Skeletal muscle satellite cell (primary cell): Measurements from ENCODE around the gene MYO10.
A peak's percentile ranks its signal among the peaks of the same experiment; 100 is the strongest.

Source experiments
- H3K27me3 ChIP-seq: 2 replicates; pipeline ENCODE4 v1.7.0; 2013; ENCODE audit warnings: low read length; ENCODE audit not compliant: control insufficient read depth, insufficient read depth
- H3K36me3 ChIP-seq: 2 replicates; pipeline ENCODE4 v1.7.0; 2013; ENCODE audit warnings: mild to moderate bottlenecking, control low read depth, low read length; ENCODE audit not compliant: insufficient read depth
- H3K4me1 ChIP-seq: 2 replicates; pipeline ENCODE4 v1.7.0; 2013; ENCODE audit warnings: low read length; ENCODE audit not compliant: control insufficient read depth, insufficient read depth
- H3K4me2 ChIP-seq: 2 replicates; pipeline ENCODE4 v1.7.0; 2013; ENCODE audit warnings: mild to moderate bottlenecking, low read length
- H3K4me3 ChIP-seq: 2 replicates; pipeline ENCODE4 v1.7.0; 2013; ENCODE audit warnings: low read length
- H3K9ac ChIP-seq: 2 replicates; pipeline ENCODE4 v1.7.0; 2013; ENCODE audit warnings: mild to moderate bottlenecking, low read depth, low read length, moderate library complexity
- H3K9me3 ChIP-seq: replicated peaks from 2 replicates; pipeline ENCODE4 v1.7.0; 2013; ENCODE audit warnings: mild to moderate bottlenecking, control low read depth, low read length

The MYO10 gene

DNA sequence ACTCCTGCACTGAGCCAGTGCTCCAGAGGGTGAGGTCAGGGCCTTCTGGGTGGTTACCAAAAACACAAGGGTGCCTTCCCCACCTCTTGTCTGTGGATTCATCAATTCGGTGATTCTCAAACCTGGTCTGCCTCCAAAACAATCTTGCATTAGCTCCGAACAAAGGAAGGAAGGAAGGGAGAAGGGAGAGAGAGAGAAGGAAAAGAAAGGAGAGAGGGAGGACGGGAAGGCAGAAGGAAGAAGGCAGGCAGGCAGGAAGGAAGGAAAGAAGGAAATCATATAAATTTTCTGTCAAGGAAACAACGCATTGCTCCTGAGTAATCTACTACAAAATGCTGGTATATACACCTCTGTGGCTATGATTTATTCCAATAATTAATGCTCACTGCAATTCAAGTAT, 39.3 kb downstream of the MYO10 start:
- peaks cover 33% of the 10 kb centered on the region for H3K4me1 ChIP-seq
- H3K36me3 ChIP-seq, result peaks cover 6% of the 10 kb centered on the region
- no peaks in the 10 kb centered on the region for H3K27me3 ChIP-seq
- no peak overlapping the region for H3K4me3 ChIP-seq
- no peak overlapping the region for H3K9ac ChIP-seq
- H3K9me3 ChIP-seq, result no peaks in the 10 kb centered on the region
- no peak overlapping the region for H3K4me2 ChIP-seq

DNA sequence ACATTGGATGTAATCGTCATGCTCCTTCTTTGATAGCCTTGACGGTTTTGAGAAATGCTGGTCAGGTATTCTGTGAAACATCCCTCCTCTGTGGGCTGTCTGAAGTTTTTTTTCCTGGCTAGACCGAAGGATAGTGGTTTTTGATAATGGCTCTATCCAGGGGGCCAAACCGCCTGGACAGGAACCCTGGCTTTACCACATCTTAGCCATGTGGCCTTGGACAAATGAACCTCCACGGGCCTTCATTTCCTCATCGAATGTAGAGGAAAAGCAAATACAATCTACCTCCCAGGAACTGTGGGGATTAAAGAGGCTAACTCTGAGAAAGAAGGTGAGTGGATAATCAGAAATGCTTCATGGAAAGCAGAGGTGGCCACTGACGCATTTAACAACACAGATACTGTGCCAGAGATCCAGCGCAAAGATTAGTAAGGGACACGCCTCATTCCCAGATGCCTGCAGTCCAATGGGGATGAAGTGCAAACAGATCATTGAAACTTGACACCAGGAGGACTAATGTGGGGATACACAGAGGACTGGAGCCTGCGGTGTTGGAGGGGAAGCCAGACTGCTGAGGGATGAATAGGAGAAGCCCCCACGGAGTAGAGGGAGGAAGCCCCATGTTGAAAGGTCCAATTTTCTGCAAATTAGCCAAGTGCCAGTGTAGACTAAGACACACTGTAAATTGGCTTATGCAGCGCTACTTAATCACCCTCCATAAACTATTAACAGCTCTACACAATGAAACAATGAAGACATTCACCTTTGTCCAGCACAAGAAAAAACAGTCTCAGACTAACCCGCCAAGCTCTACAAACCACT, 41.6 kb downstream of the MYO10 start:
- Histone ChIP-seq H3K4me3 (peak overlapping the region; percentile 2), H3K4me1 (peaks cover 44% of the 10 kb centered on the region), H3K9me3 (no peaks in the 10 kb centered on the region), H3K36me3 (peaks cover 6% of the 10 kb centered on the region), H3K27me3 (no peaks in the 10 kb centered on the region), H3K4me2 (peak overlapping the region; percentile 48), H3K9ac (peak overlapping the region; percentile 40)

DNA sequence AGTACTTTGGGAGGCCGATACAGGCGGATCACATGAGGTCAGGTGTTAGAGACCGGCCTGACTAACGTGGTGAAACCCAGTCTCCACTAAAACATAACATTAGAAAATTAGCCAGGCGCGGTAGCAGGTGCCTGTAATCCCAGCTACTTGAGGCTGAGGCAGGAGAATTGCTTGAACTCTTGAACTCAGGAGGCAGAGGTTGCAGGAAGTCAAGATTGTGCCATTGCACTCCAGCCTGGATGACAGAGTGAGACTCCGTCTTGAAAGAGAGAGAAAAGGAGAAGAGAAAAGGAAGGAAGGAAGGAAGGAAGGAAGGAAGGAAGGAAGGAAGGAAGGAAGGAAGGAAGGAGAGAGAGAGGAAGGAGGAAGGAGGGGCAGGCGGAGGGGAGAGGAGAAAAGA, 45.1 kb downstream of the MYO10 start:
- Histone ChIP-seq H3K4me2 (no peak overlapping the region), H3K9ac (no peak overlapping the region), H3K27me3 (no peaks in the 10 kb centered on the region), H3K9me3 (no peaks in the 10 kb centered on the region), H3K4me1 (peaks cover 56% of the 10 kb centered on the region), H3K36me3 (peaks cover 3% of the 10 kb centered on the region), H3K4me3 (no peak overlapping the region)

DNA sequence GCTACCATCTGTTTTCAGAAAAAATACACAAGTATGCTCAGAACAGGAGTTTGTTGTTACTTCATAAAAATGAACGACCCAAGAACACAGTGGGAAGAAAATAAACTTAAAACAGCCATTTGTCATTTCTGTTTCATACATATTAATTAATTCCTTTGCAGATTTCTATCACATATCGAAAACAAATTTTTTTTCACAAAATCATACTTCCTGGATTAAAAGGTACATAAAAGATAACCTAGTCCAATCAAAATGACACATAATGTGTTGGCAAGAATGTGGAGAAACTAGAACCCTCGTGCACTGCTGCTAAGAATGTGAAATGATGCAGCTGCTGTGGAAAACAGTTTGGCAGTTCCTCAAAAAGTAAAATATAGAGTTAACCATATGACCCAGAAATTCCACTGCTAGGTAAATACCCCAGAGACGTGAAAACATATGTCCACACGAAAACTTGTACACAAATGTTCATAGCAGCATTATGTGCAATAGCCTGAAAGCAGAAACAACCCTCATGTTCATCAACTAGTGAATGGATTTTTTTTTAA, 46.0 kb downstream of the MYO10 start:
- Histone ChIP-seq H3K4me3 (peak overlapping the region; percentile 46), H3K9ac (peak overlapping the region; percentile 72), H3K4me1 (peaks cover 57% of the 10 kb centered on the region), H3K27me3 (no peaks in the 10 kb centered on the region), H3K9me3 (no peaks in the 10 kb centered on the region), H3K4me2 (peak overlapping the region; percentile 75), H3K36me3 (peaks cover 3% of the 10 kb centered on the region)

DNA sequence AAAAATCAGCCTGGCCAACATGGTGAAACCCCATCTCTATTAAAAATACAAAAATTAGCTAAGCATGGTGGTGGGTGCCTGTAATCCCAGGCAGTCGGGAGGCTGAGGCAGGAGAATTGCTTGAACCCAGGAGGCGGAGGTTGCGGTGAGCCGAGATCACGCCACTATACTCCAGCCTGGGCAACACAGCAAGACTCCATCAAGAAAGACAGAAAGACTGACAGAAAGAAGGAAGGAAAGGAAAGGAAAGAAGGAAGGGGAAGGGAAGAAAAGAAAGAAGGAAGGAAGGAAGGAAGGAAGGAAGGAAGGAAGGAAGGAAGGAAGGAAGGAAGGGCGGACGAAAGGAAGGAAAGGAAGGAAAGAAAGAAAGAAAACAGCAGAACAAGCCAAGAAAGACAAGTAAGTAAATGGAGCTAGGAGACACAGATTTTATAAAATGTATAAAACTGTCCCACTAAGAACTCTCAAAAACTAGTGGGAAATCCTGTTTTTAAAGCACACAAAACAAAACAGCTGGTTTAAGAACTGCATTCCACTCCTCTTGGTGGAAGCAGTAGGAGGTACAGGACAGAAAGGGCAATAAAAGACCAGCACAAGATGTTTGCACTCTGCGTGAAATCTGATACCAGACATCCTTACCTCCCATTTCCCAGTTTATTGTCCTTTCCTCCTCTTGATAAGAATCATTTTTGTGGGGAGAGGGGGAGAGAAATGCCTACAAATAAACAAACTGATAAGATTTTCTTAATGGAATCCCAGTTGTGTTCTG, 46.7 kb downstream of the MYO10 start:
- peak overlapping the region; percentile 72 for H3K9ac ChIP-seq
- peak overlapping the region; percentile 46 for H3K4me3 ChIP-seq
- peaks cover 57% of the 10 kb centered on the region for H3K4me1 ChIP-seq
- H3K4me2 ChIP-seq, result peak overlapping the region; percentile 75
- H3K9me3 ChIP-seq, result no peaks in the 10 kb centered on the region
- H3K27me3 ChIP-seq, result no peaks in the 10 kb centered on the region
- H3K36me3 ChIP-seq, result peaks cover 3% of the 10 kb centered on the region

DNA sequence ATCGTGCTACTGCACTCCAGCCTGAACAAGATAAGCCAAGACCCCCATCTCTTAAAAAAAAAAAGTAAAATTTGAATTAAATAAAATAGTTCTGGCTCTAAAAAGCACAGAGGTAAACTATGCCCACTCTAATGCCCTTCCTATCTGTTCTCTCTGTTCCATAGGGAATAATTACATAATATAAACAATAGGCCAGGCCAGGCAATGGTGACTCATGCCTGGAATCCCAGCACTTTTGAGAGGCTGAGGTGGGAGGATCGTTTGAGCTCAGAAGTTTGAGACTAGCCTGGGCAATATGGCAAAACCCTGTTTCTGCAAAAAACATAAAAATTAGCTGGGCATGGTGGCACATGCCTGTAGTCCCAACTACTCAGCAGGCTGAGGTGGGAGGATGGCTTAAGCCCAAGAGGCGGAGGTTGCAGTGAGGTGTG, 47.4 kb downstream of the MYO10 start:
- Histone ChIP-seq H3K4me2 (no peak overlapping the region), H3K9ac (peak overlapping the region; percentile 72), H3K27me3 (no peaks in the 10 kb centered on the region), H3K9me3 (no peaks in the 10 kb centered on the region), H3K4me3 (no peak overlapping the region), H3K36me3 (peaks cover 2% of the 10 kb centered on the region), H3K4me1 (peaks cover 57% of the 10 kb centered on the region)

DNA sequence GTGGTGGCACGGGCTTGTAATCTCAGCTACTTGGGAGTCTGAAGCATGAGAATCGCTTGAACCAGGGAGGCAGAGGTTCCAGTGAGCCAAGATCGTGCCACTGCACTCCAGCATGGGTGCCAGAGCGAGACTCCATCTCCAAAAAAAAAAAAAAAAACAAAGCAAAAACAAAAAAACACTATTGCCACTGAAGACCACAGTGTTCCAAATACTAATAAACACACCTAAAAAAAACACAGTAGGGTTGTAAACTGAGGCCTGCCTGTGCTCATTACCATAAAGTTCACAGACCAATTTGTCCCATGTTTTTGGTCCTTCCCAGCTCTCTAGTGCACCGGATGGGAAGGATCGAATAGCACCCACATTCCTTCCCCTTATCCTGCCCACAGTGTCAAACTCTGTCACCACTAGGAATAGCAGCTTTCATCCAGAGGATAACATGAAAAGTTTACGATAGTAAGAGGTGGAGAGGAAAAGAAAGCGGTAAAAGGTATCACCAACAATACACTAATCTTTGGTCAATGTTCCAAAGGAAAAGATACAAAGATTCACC, 49.2 kb downstream of the MYO10 start:
- Histone ChIP-seq H3K36me3 (no peaks in the 10 kb centered on the region), H3K4me2 (no peak overlapping the region), H3K4me1 (peaks cover 62% of the 10 kb centered on the region), H3K9ac (peak overlapping the region; percentile 66), H3K4me3 (no peak overlapping the region), H3K9me3 (no peaks in the 10 kb centered on the region), H3K27me3 (no peaks in the 10 kb centered on the region)

DNA sequence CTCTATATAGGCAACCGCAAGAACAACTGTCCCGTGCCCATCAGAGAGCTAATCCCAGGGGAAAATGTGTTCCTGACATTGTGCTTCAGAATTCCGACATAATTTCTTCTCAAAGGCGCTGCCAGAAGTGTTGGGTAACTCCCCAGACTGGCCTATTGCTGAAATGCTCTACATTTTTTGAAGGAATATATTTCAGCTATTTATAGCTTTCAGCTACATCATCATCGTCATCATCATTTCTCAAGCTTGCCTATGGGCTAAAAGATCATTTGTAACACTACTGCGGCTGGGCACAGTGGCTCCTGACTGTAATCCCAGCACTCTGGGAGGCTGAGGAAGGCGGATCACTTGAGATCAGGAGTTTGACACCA, 49.7 kb downstream of the MYO10 start:
- Histone ChIP-seq H3K4me2 (peak overlapping the region; percentile 60), H3K4me1 (peaks cover 66% of the 10 kb centered on the region), H3K27me3 (no peaks in the 10 kb centered on the region), H3K4me3 (no peak overlapping the region), H3K36me3 (no peaks in the 10 kb centered on the region), H3K9ac (peak overlapping the region; percentile 78), H3K9me3 (no peaks in the 10 kb centered on the region)

DNA sequence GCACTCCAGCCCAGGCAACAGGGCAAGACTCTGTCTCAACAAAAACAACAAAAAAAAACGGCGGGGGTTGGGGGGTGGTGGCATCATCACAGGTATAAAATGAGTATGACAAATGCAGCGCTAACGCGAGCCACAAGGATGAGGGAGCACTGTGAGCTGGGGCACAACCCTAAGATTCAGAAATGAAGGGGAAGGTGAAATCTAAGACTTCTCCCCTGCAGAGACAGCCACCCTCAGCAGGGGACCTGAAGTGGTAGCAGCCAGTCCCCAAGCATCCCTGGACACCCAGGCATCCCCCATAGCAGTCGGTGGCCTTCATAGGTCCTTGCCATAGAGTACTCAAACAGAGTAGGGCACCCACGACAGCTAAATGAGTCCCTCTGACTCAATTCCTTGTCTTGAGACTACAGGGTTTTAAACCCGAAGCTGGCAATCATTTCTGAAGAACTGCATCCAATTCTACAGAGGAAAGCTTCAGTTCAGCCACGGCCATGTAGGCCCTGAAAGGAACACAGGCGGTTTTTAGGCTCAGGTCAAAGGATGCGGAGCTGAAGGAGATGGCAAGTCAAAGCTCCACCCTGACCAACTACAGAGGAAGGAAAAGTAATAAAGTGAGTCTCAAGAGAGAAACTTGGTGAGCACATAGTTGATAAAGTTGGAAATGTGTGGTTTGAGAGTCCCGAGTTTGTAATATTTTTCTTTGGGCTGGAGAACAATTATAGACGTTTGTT, 50.3 kb downstream of the MYO10 start:
- Histone ChIP-seq H3K36me3 (no peaks in the 10 kb centered on the region), H3K27me3 (no peaks in the 10 kb centered on the region), H3K4me2 (peak overlapping the region; percentile 60), H3K9me3 (no peaks in the 10 kb centered on the region), H3K4me3 (peak overlapping the region; percentile 9), H3K4me1 (peaks cover 72% of the 10 kb centered on the region), H3K9ac (peak overlapping the region; percentile 78)

DNA sequence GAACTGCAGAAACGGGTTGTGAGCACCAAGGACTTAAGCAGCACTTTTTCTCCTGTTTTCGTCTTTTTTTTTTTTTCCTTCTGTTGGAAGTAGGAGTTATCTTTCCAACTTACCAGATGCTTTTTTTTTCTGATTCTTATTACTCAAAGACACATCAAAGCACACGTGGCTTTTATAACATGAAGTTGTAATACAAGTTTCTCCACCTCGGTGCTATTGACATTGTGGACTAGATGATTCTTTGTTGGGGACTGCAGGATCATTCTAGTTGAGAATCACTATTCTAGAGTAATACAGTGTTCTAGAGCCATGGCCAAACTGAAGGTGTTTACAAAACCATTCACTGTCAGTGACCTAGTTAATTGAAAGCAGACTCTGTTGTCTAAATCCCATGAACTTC, 51.5 kb downstream of the MYO10 start:
- H3K4me3 ChIP-seq, result no peak overlapping the region
- H3K4me1 ChIP-seq, result peaks cover 69% of the 10 kb centered on the region
- no peak overlapping the region for H3K4me2 ChIP-seq
- H3K36me3 ChIP-seq, result no peaks in the 10 kb centered on the region
- peak overlapping the region; percentile 78 for H3K9ac ChIP-seq
- H3K9me3 ChIP-seq, result no peaks in the 10 kb centered on the region
- no peaks in the 10 kb centered on the region for H3K27me3 ChIP-seq

DNA sequence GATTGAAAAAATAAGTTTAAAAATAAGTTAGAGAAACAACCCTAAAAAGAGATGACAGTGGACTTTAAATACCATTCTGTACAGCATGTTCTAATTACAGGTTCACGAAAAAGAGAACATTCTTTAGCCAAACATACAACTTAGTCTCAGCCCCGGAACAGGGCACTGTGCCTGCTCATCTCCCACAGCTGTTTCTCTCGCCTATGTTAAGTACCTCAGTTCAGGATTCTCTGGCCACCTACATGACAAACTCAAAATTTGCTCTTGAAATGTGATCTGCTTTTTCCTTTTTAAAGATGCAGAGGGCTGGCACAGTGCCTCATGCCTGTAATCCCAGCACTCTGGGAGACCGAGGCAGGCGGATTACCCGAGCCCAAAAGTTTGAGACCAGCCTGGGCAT, 52.3 kb downstream of the MYO10 start:
- Histone ChIP-seq H3K9ac (peak overlapping the region; percentile 23), H3K4me1 (peaks cover 61% of the 10 kb centered on the region), H3K9me3 (no peaks in the 10 kb centered on the region), H3K36me3 (no peaks in the 10 kb centered on the region), H3K4me2 (peak overlapping the region; percentile 13), H3K4me3 (no peak overlapping the region), H3K27me3 (no peaks in the 10 kb centered on the region)
